Measurements from ENCODE around the gene CDC42BPB. TPM values are rescaled to one million over a fixed set of nuclear protein-coding genes. Genes with fewer than 3 reads are reported as not detected.

The CDC42BPB gene
- polyA plus RNA-seq, 1 donor (not counting 4 experiments of a cell fraction or from before 2014, with no cell fraction given): 41.3 TPM

DNA sequence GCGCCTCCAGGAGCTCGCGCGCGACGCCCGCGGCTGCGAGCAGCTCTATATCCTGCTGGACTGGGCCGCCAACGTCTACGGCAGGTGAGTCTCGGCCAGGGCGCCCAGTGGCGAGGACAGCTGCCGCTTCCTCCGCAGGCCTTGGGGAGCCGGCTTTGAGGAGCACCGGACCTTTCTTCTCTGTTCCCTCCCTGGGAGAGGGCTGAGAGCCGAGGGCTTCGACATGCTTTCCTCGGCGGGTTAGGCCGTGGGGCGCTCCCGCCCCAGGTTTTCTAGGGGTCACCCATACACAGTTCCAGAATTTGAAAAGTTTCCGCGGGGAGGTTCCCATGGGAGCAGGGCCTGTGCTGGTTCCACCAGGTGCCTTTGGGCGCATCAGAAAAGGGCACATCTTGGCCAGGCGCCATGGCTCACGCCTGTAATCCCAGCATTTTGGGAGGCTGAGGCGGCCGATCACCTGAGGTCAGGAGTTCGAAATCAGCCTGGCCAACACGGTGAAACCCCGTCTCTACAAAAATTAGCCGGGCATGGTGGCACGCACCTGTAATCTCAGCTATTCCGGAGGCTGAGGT is 45.4 kb upstream of the CDC42BPB start:
- no peak overlapping the region for H3K27ac ChIP-seq (ENCODE audit: control insufficient read depth, insufficient read depth, low read length)
- peaks cover 56% of the 10 kb centered on the region for H3K27me3 ChIP-seq (ENCODE audit: control insufficient read depth, extremely low read depth, insufficient read depth, low read length)
- H4K20me1 ChIP-seq (ENCODE audit: control insufficient read depth, extremely low read depth, insufficient read depth, low read length): peaks cover 2% of the 10 kb centered on the region
- H2AFZ ChIP-seq (ENCODE audit: control insufficient read depth, low read length): no peak overlapping the region
- dilution Hi-C loops (cut with MboI; ENCODE audit: extremely low pct_ligation_motif_present, low sequenced_read_pairs): no loop called here
- no peaks in the 10 kb centered on the region for H3K9me3 ChIP-seq (ENCODE audit: control insufficient read depth, low read depth, low read length)
- FAIRE-seq (no peak), DNase-seq (ENCODE audit: low read depth, low spot score) (no peak)
- H3K4me3 ChIP-seq (ENCODE audit: control insufficient read depth in 2 of 3, extremely low read depth in 1 of 3, insufficient read depth in 2 of 3, low read depth in 1 of 3, low read length in 3 of 3): no peak overlapping the region
- TF ChIP-seq, protein P1, sequence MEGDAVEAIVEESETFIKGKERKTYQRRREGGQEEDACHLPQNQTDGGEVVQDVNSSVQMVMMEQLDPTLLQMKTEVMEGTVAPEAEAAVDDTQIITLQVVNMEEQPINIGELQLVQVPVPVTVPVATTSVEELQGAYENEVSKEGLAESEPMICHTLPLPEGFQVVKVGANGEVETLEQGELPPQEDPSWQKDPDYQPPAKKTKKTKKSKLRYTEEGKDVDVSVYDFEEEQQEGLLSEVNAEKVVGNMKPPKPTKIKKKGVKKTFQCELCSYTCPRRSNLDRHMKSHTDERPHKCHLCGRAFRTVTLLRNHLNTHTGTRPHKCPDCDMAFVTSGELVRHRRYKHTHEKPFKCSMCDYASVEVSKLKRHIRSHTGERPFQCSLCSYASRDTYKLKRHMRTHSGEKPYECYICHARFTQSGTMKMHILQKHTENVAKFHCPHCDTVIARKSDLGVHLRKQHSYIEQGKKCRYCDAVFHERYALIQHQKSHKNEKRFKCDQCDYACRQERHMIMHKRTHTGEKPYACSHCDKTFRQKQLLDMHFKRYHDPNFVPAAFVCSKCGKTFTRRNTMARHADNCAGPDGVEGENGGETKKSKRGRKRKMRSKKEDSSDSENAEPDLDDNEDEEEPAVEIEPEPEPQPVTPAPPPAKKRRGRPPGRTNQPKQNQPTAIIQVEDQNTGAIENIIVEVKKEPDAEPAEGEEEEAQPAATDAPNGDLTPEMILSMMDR (optimal IDR thresholded peaks at IDR 0.05 in 1 of 3, IDR thresholded peaks at IDR 0.05 in 1 of 3, conservative IDR thresholded peaks at IDR 0.05 in 1 of 3; ENCODE audit: extremely low read depth in 1 of 3, insufficient read depth in 2 of 3, low read length in 3 of 3): no peak
- TF ChIP-seq EZH2 (IDR thresholded peaks at IDR 0.05; ENCODE audit: low read length): peak; percentile 72
- peaks cover 2% of the 10 kb centered on the region for H3K4me1 ChIP-seq (ENCODE audit: control insufficient read depth, extremely low read depth, insufficient read depth, low read length)
- no peak overlapping the region for H3K4me2 ChIP-seq (ENCODE audit: control insufficient read depth, extremely low read depth, insufficient read depth, low read depth, low read length)
- H3K9me1 ChIP-seq (ENCODE audit: control insufficient read depth, extremely low read depth, insufficient read depth, low read length): no peaks in the 10 kb centered on the region
- no peaks in the 10 kb centered on the region for H3K36me3 ChIP-seq (ENCODE audit: control insufficient read depth in 2 of 2, extremely low read depth in 1 of 2, insufficient read depth in 2 of 2, low read length in 2 of 2)
- no peaks in the 10 kb centered on the region for H3K79me2 ChIP-seq (ENCODE audit: control insufficient read depth, insufficient read depth, low read length)
- no peak overlapping the region for H3K9ac ChIP-seq (ENCODE audit: control insufficient read depth, extremely low read depth, insufficient read depth, low read length)

GRCh38 chr14:103101963-103102688 is 44.8 kb upstream of the CDC42BPB start:
- Histone ChIP-seq H3K9me1 (ENCODE audit: control insufficient read depth, extremely low read depth, insufficient read depth, low read length) (no peaks in the 10 kb centered on the region), H3K4me2 (ENCODE audit: control insufficient read depth, extremely low read depth, insufficient read depth, low read depth, low read length) (no peak overlapping the region), H3K36me3 (ENCODE audit: control insufficient read depth in 2 of 2, extremely low read depth in 1 of 2, insufficient read depth in 2 of 2, low read length in 2 of 2) (no peaks in the 10 kb centered on the region), H3K79me2 (ENCODE audit: control insufficient read depth, insufficient read depth, low read length) (no peaks in the 10 kb centered on the region), H3K4me1 (ENCODE audit: control insufficient read depth, extremely low read depth, insufficient read depth, low read length) (peaks cover 2% of the 10 kb centered on the region), H3K9ac (ENCODE audit: control insufficient read depth, extremely low read depth, insufficient read depth, low read length) (no peak overlapping the region), H3K27me3 (ENCODE audit: control insufficient read depth, extremely low read depth, insufficient read depth, low read length) (peaks cover 59% of the 10 kb centered on the region), H4K20me1 (ENCODE audit: control insufficient read depth, extremely low read depth, insufficient read depth, low read length) (peaks cover 2% of the 10 kb centered on the region), H3K9me3 (ENCODE audit: control insufficient read depth, low read depth, low read length) (no peaks in the 10 kb centered on the region), H2AFZ (ENCODE audit: control insufficient read depth, low read length) (no peak overlapping the region), H3K27ac (ENCODE audit: control insufficient read depth, insufficient read depth, low read length) (no peak overlapping the region), H3K4me3 (ENCODE audit: control insufficient read depth in 2 of 3, extremely low read depth in 1 of 3, insufficient read depth in 2 of 3, low read depth in 1 of 3, low read length in 3 of 3) (no peak overlapping the region)
- TF ChIP-seq, protein P1 (optimal IDR thresholded peaks at IDR 0.05 in 1 of 3, IDR thresholded peaks at IDR 0.05 in 1 of 3, conservative IDR thresholded peaks at IDR 0.05 in 1 of 3; ENCODE audit: extremely low read depth in 1 of 3, insufficient read depth in 2 of 3, low read length in 3 of 3): no peak
- no peak for TF ChIP-seq EZH2 (IDR thresholded peaks at IDR 0.05; ENCODE audit: low read length)
- dilution Hi-C loops (cut with MboI; ENCODE audit: extremely low pct_ligation_motif_present, low sequenced_read_pairs): no loop called here
- FAIRE-seq: no peak
- DNase-seq (ENCODE audit: low read depth, low spot score): no peak
